GM23338 (cell line): Measurements from ENCODE around the gene MSL3B.

ENCODE experiments used
- ATAC-seq: fragments of 200-7000 bp; cut with Tn5 transposase; 3 replicates; pipeline ENCODE4 v1.9.1; 2020
- DNase-seq: peaks from one replicate; pipeline ENCODE4 v3.0.0-alpha.2; 2015; ENCODE audit warnings: low spot score
- H2AFZ ChIP-seq: fragments of 200-600 bp; sonication (generic); 2 replicates; pipeline ENCODE4 v1.8.0; 2016; ENCODE audit warnings: antibody characterized with exemption, mild to moderate bottlenecking, moderate library complexity
- H3F3A ChIP-seq: fragments of 200-600 bp; sonication (generic); replicated peaks from 2 replicates; pipeline ENCODE4 v1.8.0; 2017; ENCODE audit warnings: antibody characterized with exemption, mixed run types, low read depth
- H3K27ac ChIP-seq: fragments of 200-600 bp; sonication (generic); 2 replicates; pipeline ENCODE4 v1.6.1; 2016; ENCODE audit warnings: low read depth
- H3K27me3 ChIP-seq: fragments of 200-600 bp; sonication (generic); 2 replicates; pipeline ENCODE4 v1.8.0; 2016; ENCODE audit warnings: mild to moderate bottlenecking, mixed run types, moderate library complexity; ENCODE audit not compliant: insufficient read depth
- H3K36me3 ChIP-seq: fragments of 200-600 bp; sonication (generic); 2 replicates; pipeline ENCODE4 v1.8.0; 2016; ENCODE audit warnings: mild to moderate bottlenecking; ENCODE audit not compliant: insufficient read depth
- H3K4me1 ChIP-seq: fragments of 200-600 bp; sonication (generic); 2 replicates; pipeline ENCODE4 v1.8.0; 2016; ENCODE audit warnings: mild to moderate bottlenecking, moderate library complexity; ENCODE audit not compliant: insufficient read depth
- H3K4me2 ChIP-seq: fragments of 200-600 bp; sonication (generic); 2 replicates; pipeline ENCODE4 v1.7.1; 2017; ENCODE audit warnings: mixed run types
- H3K4me3 ChIP-seq: fragments of 200-600 bp; sonication (generic); 2 replicates; pipeline ENCODE4 v1.6.1; 2016; ENCODE audit warnings: mixed run types
- H3K79me2 ChIP-seq: fragments of 200-600 bp; sonication (generic); replicated peaks from 2 replicates; pipeline ENCODE4 v1.8.0; 2017; ENCODE audit warnings: mild to moderate bottlenecking; ENCODE audit not compliant: insufficient read depth
- H3K9me2 ChIP-seq: fragments of 200-600 bp; sonication (generic); 2 replicates; pipeline ENCODE4 v1.8.0; 2017; ENCODE audit not compliant: insufficient read depth
- H4K20me1 ChIP-seq: fragments of 200-600 bp; sonication (generic); replicated peaks from 2 replicates; pipeline ENCODE4 v1.8.0; 2017; ENCODE audit warnings: mild to moderate bottlenecking; ENCODE audit not compliant: insufficient read depth
- H3K27ac Mint-ChIP-seq: 2 replicates; pipeline ENCODE4 v1.8.0; 2020; ENCODE audit warnings: inconsistent platforms, mild to moderate bottlenecking, moderate library complexity, mixed read lengths
- H3K27me3 Mint-ChIP-seq: 3 replicates; pipeline ENCODE4 v1.8.0; 2022; ENCODE audit warnings: low read depth, mild to moderate bottlenecking, moderate library complexity, mixed read lengths, inconsistent platforms; ENCODE audit not compliant: insufficient read depth, poor library complexity
- H3K36me3 Mint-ChIP-seq: 3 replicates; pipeline ENCODE4 v1.8.0; 2021; ENCODE audit warnings: low read depth, mild to moderate bottlenecking, inconsistent platforms, moderate library complexity, mixed read lengths
- H3K4me1 Mint-ChIP-seq: 3 replicates; pipeline ENCODE4 v1.8.0; 2020; ENCODE audit warnings: mild to moderate bottlenecking, inconsistent platforms, mixed read lengths
- H3K4me3 Mint-ChIP-seq: 3 replicates; pipeline ENCODE4 v1.8.0; 2021; ENCODE audit warnings: moderate library complexity, mild to moderate bottlenecking, inconsistent platforms, mixed read lengths
- H3K9me3 Mint-ChIP-seq: 3 replicates; pipeline ENCODE4 v1.8.0; 2020; ENCODE audit warnings: moderate library complexity, mild to moderate bottlenecking, inconsistent platforms, mixed read lengths
- CTCF ChIP-seq, 2 experiments: fragments of 200-600 bp in 1 of 2; sonication (generic) in 1 of 2; conservative IDR thresholded peaks; 2 replicates each; pipeline versions ENCODE4 v1.5.1 to v1.6.1; 2016 to 2017; ENCODE audit warnings: antibody characterized with exemption in 2 of 2, low read depth in 2 of 2, mild to moderate bottlenecking in 2 of 2, moderate library complexity in 1 of 2
- ETS1 ChIP-seq: IDR thresholded peaks from 2 replicates; pipeline ENCODE4 v1.6.1; 2016; ENCODE audit warnings: antibody characterized with exemption
- EZH2 ChIP-seq: fragments of 200-600 bp; sonication (generic); IDR thresholded peaks from one replicate; pipeline ENCODE4 v1.8.0; 2017; ENCODE audit warnings: antibody characterized with exemption, mild to moderate bottlenecking, low read depth; ENCODE audit not compliant: unreplicated experiment
- EZH2phosphoT487 ChIP-seq: fragments of 200-600 bp; sonication (generic); IDR thresholded peaks from one replicate; pipeline ENCODE4 v1.8.1; 2018; ENCODE audit warnings: antibody characterized with exemption; ENCODE audit not compliant: unreplicated experiment
- JUNB ChIP-seq: IDR thresholded peaks from one replicate; pipeline ENCODE4 v1.6.1; 2016; ENCODE audit warnings: antibody characterized with exemption; ENCODE audit not compliant: unreplicated experiment
- NANOG ChIP-seq: IDR thresholded peaks from 2 replicates; pipeline ENCODE4 v1.6.1; 2016; ENCODE audit warnings: antibody characterized with exemption, borderline replicate concordance
- POLR2AphosphoS5 ChIP-seq: IDR thresholded peaks from 2 replicates; pipeline ENCODE4 v1.6.1; 2016; ENCODE audit warnings: antibody characterized with exemption, low read depth
- REST ChIP-seq: IDR thresholded peaks from one replicate; pipeline ENCODE4 v1.6.1; 2018; ENCODE audit warnings: antibody characterized with exemption; ENCODE audit not compliant: unreplicated experiment
- STAT1 ChIP-seq: IDR thresholded peaks from one replicate; pipeline ENCODE4 v1.6.1; 2016; ENCODE audit warnings: antibody characterized with exemption; ENCODE audit not compliant: unreplicated experiment
- ZNF114 ChIP-seq: fragments of 250-450 bp; sonication (Bioruptor Pico); IDR thresholded peaks from 2 replicates; pipeline ENCODE4 v1.5.0; 2020; ENCODE audit warnings: mild to moderate bottlenecking, moderate library complexity
- ZNF331 ChIP-seq: fragments of 250-450 bp; sonication (Bioruptor Pico); IDR thresholded peaks from 2 replicates; pipeline ENCODE4 v1.5.0; 2020; ENCODE audit warnings: low read depth, mild to moderate bottlenecking, moderate library complexity
- ZNF462 ChIP-seq: fragments of 250-450 bp; sonication (Bioruptor Pico); IDR thresholded peaks from 2 replicates; pipeline ENCODE4 v1.5.0; 2020; ENCODE audit warnings: mild to moderate bottlenecking, moderate library complexity

Gene MSL3B

GRCh38 chr2:233901884-233902283, 33.7 kb upstream of the MSL3B start (continued):
- TF ChIP-seq CTCF (conservative IDR thresholded peaks at IDR 0.05; ENCODE audit: low read depth in 2 of 2) (no peak), EZH2phosphoT487 (no peak), NANOG (no peak), ETS1 (no peak), POLR2AphosphoS5 (no peak), REST (no peak), ZNF114 (CRISPR knock-in tag) (no peak), JUNB (no peak), ZNF331 (CRISPR knock-in tag) (no peak), EZH2 (no peak)

- Histone ChIP-seq H3K4me2 (no peak overlapping the region), H3K9me2 (peaks cover 4% of the 10 kb centered on the region; the same call in 1 of the 2 replicates), H2AFZ (no peak overlapping the region), H3K79me2 (no peaks in the 10 kb centered on the region), H3F3A (no peaks in the 10 kb centered on the region), H3K27ac (no peak overlapping the region), H3K4me3 (no peak overlapping the region), H3K36me3 (no peaks in the 10 kb centered on the region), H3K4me1 (no peaks in the 10 kb centered on the region), H4K20me1 (no peaks in the 10 kb centered on the region), H3K27me3 (no peaks in the 10 kb centered on the region)
- H3K27ac Mint-ChIP-seq, result no peak overlapping the region
- DNase-seq (no peak), ATAC-seq (no peak)
- no peaks in the 10 kb centered on the region for H3K4me1 Mint-ChIP-seq
- no peaks in the 10 kb centered on the region for H3K36me3 Mint-ChIP-seq
- no peaks in the 10 kb centered on the region for H3K27me3 Mint-ChIP-seq
- TF ChIP-seq ETS1 (no peak), POLR2AphosphoS5 (no peak), ZNF114 (CRISPR knock-in tag) (no peak), ZNF331 (CRISPR knock-in tag) (no peak), STAT1 (no peak), NANOG (no peak), ZNF462 (CRISPR knock-in tag) (no peak)
- H3K9me3 Mint-ChIP-seq, result no peaks in the 10 kb centered on the region; the same call in 2 of the 3 replicates
- H3K4me3 Mint-ChIP-seq, result no peak overlapping the region
Observed at GRCh38 chr2:233901367-233901766, 33.2 kb upstream of the MSL3B start.
